Activated CD4-positive, alpha-beta T cell treated with anti-CD3 and anti-CD28 coated beads, Interleukin-10, Interleukin-2, amounts not matched to agents 100 ng/mL and 50 ng/mL, durations not matched to agents 16 hours and 8 hours (primary cell): ENCODE measurements around the gene RASIP1.
"Not testable (repeated sequence)": the region's sequence is repeated elsewhere in the genome, so short reads cannot be mapped to it uniquely, and the experiment has no call there.

ENCODE experiments used
- DNase-seq: peaks from one replicate; pipeline ENCODE4 v3.0.0-alpha.2; 2020

The RASIP1 gene

GRCh38 chr19:48731452-48731851 is 9.0 kb downstream of the RASIP1 start:
- no peak for DNase-seq

DNA sequence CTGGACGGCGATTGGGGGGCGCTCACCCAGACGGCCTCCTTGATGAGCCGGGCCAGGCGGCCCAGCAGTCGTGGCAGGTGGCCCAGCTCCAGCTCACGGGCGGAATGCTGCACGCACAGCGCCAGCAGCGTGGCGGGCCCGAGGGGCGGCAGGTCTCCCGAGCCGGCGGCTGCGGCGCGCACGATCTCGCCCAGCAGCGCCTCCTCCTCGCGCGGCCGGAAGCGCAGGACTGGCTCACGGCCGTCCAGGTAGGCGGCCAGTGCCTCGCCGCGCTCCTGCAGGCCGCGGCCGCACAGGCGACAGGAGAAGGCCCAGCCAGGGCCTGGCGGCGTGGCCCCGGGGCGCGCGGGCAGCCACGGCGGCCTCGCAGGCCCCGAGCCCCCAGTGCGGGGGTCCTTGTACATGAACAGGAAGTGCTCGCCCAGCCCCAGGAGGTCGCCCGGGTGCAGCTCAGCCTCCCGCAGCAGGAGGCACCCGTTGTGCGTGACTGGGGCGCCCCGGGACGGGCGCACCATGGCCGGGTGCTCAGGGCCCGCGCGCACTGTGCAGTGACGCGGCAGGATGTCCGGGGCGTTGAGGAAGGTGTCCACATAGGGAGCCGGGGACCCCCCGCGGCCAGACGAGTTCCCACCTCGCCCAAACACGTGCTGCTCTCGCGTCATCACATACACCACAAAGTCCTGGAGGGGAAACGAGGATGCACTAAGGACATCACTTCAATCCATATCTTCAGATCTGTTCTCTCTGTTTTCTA is 11.3 kb downstream of the RASIP1 start:
- DNase-seq: no peak

DNA sequence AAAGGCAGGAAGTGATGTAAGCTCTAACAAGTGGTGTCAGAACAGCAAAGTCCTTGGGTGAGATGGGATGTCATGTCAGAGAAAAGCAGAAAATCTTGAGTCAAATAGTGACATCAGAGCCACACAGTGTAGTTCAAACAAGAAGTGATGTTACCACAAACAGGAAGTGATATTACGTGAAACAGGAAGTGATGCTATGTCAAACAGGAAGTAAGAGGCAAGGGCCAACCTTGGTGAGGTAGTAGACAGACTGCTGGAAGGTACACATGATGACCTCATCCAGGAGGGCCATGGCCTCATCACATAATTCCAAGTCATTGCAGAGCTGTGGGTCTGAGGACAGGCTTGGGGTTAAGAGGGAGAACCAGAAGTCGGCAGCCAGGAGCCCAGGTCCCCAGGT is 13.9 kb downstream of the RASIP1 start:
- peak; percentile 69 for DNase-seq

- DNase-seq: peak; percentile 66
These were observed 15.3 kb downstream of the RASIP1 start for GRCh38 chr19:48724796-48725753.

DNA sequence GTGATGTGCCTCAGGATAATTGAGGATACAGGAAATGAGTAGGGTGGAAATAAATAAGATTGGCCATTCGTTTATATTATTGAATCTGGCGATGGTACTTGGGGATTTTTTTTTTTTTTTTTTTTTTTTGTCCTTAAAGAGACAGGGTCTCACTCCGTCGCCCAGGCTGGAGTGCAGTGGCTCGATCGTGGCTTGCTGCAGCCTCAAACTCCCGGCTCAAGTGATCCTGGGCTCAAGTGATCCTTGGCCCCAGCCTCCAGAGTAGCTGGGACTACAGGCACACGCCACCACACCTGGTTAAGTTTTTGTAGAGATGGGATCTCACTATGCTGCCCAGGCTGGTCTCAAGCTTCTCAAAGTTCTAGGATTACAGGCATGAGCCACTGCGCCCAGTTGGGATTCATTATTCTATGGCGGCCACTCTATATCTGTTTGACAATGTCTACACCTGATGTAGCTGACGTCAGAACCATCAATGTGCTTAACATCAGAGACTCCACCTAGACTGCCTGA is 18.2 kb downstream of the RASIP1 start:
- DNase-seq: no peak

DNA sequence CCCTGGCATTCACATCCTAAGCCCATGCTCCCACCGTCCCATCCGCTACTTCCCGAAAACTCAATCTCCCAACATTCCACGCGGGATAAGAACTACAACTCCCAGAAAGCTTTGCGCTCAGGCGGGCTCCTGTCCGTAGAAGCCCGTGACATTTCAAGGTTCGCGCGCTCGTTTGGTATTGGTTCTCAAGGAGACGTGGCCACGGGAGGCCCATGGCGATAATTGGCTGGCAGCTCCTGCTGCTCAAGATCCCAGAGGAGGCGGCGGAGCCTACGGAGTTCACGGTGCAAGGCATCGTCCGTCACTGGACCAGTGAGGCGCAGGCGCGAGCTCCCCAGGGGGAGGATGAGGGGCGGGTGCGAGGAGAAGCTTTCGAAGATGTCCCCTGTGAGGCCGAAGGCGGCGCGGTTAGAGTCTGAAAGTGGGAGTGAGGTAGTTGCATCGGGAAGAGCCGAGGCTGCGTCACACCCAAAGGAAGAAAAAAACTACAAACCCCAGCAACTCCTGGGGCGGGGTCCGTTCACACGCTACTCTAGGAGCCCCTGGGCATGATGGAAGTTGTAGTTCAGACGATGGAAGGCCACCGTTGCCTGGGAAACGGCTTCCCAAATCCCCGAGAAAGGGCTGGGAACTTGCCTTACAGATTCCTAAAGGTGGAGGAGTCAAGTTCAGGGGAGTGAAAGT is 19.7 kb downstream of the RASIP1 start:
- DNase-seq: peak; percentile 97

DNA sequence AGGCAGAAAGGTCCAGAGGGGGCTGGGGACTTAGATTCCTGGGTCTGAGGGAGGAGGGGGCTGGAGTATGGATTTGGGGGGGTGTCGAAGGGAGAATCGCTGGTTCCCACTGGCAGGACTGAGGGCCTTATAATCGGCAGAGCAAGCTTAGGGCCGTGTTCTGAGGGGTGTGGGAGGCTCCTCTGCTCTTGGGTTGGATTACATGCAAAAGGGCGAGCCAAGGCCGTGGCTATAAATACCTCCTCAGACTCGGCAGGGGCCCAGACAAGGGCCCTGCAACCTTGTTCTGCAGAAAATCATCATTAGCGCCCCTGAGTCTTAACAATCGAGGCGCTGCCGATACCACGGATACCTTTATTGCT is 20.2 kb downstream of the RASIP1 start:
- no peak for DNase-seq

DNA sequence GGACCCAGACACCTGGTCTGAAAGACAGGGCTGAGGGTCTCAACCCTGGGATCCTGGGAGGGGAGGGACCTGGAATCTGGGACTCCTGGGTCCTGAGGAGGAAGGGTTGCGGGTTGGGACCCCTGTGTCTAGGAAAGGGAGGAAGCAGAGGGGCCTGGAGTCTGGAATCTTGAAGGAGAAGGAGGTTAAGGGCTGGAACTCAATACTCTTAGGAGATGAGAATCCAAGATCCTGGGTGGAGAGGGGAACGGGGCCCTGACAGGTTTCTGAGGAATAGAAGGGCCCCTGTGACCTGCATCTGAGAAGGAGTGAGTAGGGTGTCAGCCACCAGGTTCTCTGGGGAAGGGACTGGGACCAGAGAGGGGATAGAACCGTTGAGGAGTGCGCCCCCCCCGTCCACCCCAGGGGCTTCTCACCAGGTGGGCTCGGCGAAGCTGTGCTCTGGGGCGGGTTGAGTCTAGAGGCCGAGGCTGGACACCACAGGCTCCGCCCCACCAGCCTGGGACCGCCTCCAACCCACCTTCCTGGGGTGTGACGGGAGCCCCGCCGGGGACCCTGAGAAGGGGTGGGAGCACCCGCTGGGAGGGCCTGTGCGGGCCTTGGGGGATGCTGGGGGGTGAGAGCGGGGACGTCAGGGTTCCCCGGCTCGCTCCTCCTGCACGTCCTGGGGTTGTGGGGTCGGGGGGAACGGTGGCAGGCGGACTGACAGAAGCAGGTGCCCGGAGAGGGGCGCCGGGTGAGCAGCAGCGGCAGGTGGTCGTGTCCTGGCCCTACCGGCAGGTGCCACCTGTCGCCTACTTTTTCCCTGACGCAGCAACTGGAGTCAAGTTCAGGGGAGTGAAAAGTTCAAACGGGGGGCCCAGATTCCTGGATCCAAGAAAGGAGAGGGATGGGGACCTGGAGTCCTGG is 20.9 kb downstream of the RASIP1 start, which contains the start of gene MAMSTR:
MAMSTR (minus strand) TSS at position 463 of the 909 bp plus-strand sequence. CDS start 694 bp downstream, outside the sequence.
- DNase-seq: no peak

GRCh38 chr19:48718711-48719231 is 21.6 kb downstream of the RASIP1 start:
- DNase-seq: no peak

DNA sequence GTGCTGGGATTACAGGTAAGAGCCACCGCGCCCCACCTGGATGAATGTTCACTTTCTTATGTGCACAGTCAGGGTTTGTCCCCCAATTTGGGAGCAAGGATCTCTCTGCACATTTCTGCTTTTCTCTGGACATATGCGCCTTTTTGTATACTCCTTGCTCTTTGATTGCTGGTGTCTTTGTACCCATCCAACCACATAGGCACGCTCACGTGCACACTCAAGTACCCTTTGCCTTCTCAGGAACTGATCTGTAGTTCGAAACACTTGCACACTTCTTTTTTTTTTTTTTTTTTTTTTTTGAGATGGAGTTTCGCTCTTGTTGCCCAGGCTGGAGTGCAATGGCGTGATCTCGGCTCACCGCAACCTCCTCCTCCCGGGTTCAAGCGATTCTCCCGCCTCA is 22.3 kb downstream of the RASIP1 start:
- DNase-seq: not testable (repeated sequence)

DNA sequence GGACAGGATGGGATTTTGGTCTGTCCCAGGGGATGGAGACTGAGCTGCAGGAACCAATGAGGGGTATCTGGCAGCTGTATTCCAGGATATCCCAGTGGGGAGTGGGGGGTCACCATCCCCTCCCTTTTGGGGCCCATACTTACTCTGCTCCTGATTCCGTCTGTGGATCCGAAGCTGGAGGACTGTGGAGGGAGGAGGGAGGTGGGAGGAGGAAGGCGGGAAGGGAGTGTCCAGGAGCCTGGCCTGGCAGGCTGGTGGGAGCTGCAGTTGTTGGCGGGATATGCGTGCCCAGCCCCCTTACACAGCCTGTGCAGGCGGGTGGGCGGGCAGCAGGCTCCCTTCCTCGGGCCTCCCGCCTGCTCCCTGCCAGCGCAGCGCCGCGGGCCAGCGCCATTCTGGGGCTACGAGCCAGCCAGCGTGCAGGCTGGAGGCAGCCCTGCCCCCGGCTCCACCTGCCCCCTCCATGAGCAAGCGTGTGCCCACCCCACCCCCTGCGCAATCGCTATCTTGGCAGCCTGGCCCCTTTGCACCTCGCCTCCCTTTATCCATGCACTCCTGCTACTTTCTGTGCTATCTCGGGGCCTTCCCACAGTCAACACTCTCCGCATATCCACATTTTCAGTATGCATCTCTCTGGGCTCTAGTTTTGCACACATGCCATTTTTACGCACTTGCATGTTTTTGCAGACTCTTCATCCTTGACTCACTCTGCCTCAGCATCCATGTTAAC is 23.7 kb downstream of the RASIP1 start:
- no peak for DNase-seq

DNA sequence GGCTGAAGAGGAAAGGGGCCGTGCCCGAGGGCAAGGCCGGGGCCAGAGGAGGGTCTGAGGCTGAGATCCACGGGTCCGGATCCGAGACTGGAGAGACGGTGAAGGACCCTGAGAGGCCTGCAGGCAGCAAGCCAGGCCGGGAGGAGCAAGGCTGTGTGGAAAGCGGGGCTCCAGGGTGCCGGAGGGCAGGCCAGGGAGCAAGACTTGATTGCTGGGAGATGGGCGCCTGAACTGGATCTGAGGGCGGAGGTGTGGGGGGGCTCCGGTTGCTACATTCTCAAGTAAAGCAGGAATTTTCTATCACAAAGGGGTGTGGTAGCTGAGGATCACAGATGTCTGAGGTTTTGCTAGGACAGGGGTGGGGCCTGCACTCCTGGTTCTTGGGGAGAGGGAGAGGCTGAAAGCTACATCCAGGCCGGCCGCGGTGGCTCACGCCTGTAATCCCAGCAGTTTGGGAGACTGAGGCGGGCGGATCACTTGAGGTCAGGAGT is 24.7 kb downstream of the RASIP1 start:
- DNase-seq: no peak

GRCh38 chr19:48714759-48715675 is 25.4 kb downstream of the RASIP1 start:
- DNase-seq: no peak

GRCh38 chr19:48713864-48714755 is 26.3 kb downstream of the RASIP1 start:
- DNase-seq: peak; percentile 98

DNA sequence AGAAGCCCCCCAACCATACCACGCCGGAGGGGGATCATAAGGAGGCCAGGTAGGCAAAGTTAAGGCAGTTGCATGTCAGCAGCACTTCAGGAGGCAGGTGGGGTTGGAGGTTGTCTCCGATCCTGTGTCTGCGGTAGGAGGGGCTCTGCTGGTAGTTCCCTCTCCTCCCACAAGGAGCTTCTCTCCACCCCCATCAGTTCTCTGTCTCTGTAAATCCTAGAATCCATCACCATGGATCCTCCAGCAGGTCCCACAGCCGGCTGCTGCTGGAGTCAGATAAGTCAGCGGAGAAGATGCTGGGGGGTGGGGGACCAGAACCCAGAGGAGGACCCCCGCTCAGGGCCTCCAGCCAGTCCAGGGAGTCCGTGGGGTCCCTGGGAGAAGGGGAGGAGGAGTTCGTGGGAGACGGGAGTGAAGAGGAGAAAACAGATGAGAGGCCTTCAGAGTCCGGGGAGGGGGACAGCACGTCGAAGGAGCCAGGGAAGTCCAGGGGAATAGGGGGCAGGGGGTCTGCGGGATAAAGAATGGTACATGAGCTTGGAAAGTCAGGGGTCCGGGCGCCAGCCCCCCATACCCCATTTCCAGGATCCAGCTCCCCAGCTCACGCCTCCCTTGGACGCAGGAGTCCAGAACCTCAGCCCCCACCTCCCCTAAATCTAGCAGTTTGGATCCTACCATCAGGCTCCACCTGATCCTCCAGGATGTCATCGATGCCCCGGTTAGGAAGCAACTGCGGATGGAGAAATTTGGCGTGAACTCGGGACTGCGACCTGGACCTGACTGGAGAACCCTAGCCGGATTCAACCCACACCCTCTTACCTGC is 27.2 kb downstream of the RASIP1 start:
- DNase-seq: no peak

DNA sequence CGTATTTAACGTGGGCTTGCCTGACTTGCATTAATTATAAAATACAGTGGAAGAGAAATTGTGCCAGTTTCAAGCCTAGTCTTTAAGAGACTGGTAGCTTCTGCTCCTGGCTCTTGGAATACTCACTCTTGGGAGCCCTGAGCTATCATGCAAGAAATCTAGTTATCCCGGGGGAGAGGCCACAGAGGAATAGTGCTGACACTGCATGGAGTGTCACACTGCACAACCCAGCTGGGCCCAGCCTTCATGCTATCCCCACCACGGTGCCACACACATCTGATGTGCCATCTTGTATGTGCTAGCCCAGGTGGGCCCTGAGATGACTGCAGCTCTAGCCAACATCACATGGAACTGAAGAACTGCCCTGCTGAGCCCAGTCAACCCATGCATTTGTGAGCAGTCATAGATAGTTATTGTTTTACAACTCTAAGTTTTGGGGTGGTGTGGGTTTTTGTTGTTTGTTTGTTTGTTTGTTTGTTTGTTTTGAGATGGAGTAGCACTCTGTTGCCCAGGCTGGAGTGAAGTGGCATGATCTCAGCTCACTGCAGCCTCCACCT is 29.2 kb downstream of the RASIP1 start:
- DNase-seq: no peak

- no peak for DNase-seq
These were observed 31.9 kb downstream of the RASIP1 start for GRCh38 chr19:48708471-48708870.
